GM12874 (cell line): ENCODE results near the gene KCNQ1.

Experiments used
- TF ChIP-seq, protein P1 (sequence below): IDR thresholded peaks from 2 replicates; pipeline ENCODE4 v1.5.1; 2011; ENCODE audit warnings: low read depth, mild to moderate bottlenecking, control low read depth, low read length, moderate library complexity; ENCODE audit not compliant: insufficient read depth

The KCNQ1 gene

DNA sequence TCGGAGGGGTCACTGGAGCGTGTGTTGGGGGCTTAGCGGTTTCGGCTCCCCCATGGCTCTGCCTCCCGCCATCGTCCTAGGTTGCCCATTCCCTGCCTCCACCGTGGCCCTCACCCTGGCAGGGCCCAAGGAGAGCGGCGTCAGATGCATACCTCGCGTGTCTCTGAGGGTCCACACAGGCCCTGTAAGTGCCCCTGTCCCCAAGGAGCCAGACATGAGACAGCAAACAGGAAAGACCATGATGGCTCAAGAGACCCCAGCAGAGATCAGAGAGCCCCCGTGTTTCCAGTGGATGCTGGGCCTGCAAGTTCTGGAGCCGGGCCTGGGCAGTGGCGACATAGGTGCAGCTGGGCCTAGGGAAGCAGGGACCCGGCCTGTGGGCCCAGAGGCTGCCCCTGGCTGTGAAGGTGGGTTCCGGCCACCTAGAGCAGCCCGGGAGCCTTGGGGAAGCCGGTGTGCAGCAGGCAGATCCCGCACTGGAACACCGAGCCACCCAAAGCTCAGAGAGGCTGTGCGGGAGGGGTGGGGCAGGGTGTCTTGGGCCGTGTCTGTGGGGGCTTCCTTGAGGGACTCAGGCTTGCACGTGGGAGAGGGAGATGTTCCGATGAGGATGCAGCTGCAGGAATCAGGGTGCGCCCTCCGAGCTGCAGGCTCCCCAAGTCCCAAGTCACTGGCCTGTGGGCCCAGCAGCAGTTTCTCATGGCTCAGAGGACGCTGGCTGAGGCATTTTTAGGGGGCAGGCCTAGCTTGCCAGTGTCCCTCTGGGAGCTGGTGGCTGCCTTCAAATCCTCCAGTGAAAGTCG lies 128.6 kb downstream of the KCNQ1 start:
- TF ChIP-seq, protein P1, sequence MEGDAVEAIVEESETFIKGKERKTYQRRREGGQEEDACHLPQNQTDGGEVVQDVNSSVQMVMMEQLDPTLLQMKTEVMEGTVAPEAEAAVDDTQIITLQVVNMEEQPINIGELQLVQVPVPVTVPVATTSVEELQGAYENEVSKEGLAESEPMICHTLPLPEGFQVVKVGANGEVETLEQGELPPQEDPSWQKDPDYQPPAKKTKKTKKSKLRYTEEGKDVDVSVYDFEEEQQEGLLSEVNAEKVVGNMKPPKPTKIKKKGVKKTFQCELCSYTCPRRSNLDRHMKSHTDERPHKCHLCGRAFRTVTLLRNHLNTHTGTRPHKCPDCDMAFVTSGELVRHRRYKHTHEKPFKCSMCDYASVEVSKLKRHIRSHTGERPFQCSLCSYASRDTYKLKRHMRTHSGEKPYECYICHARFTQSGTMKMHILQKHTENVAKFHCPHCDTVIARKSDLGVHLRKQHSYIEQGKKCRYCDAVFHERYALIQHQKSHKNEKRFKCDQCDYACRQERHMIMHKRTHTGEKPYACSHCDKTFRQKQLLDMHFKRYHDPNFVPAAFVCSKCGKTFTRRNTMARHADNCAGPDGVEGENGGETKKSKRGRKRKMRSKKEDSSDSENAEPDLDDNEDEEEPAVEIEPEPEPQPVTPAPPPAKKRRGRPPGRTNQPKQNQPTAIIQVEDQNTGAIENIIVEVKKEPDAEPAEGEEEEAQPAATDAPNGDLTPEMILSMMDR = no peak

- TF ChIP-seq, protein P1 = no peak
Observed at GRCh38 chr11:2574043-2574552, 129.3 kb downstream of the KCNQ1 start.

GRCh38 chr11:2574553-2575535 lies 130.0 kb downstream of the KCNQ1 start:
- TF ChIP-seq, protein P1 = no peak

DNA sequence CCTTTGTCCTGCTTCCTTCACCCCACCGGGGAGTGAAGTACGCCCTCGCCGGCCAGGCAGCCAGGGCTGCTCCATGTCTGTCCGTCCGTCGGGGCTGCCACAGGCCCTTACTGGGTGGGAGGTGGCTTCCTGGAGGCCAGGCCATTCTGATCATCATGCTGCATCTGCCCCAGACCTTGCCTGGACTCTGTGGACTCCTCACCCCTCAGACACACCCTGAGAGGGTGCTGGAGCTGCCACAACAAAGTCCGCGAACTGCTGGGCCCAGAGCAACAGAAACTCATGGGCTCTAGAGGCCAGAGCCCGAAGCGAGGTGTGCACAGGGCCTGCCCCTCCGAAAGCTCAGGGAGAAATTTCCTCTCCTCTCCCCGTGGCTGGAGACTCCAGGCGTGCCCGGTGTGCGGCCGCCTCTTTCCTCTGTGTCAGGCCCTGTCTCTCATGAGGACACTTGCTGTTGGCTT lies 130.8 kb downstream of the KCNQ1 start:
- TF ChIP-seq, protein P1 = no peak

GRCh38 chr11:2576111-2576510 lies 131.3 kb downstream of the KCNQ1 start:
- TF ChIP-seq, protein P1 = no peak

DNA sequence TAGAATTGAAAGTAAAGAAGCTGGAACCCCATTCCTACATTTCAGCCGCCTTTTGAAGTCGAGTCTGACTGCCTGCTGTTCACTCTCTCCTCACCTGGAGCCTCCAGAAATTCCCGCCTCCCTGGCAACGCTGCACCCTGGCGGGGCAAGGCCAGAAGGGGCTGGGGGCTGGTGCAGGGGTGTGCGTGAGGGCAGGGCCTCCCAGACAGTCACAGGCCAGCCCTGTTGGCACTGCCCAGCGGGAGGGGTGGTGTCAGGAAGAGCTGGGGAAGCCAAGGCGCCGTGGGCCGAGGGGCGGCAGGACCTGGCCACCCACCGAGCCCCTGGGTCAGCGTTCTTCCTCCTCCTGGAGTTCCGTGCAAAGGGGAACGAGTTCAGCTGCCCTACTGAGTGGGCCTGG lies 131.7 kb downstream of the KCNQ1 start:
- TF ChIP-seq, protein P1 = no peak
